ENCODE data around the gene SIRT4.

SIRT4 gene

GRCh38 chr12:120278137-120279069, 23.7 kb upstream of the SIRT4 start:
- no peak for DNase-seq (ENCODE audit: low spot score)

- DNase-seq (ENCODE audit: low spot score), result no peak
These were observed 18.8 kb upstream of the SIRT4 start for GRCh38 chr12:120283318-120283717.

- DNase-seq (ENCODE audit: low spot score), result no peak
These were observed 17.7 kb upstream of the SIRT4 start for GRCh38 chr12:120284381-120284780.

- DNase-seq (ENCODE audit: low spot score), result no peak
These were observed 15.2 kb upstream of the SIRT4 start for GRCh38 chr12:120286768-120287490.

GRCh38 chr12:120287491-120287890, 14.6 kb upstream of the SIRT4 start:
- no peak for DNase-seq (ENCODE audit: low spot score)

GRCh38 chr12:120290609-120291305, 11.4 kb upstream of the SIRT4 start:
- peak; percentile 15 for DNase-seq (ENCODE audit: low spot score)

GRCh38 chr12:120292411-120292660, 9.8 kb upstream of the SIRT4 start:
- DNase-seq (ENCODE audit: low spot score), result no peak

- peak; percentile 40 for DNase-seq (ENCODE audit: low spot score)
These were observed 9.2 kb upstream of the SIRT4 start, which contains the start of gene RNU4-1 for GRCh38 chr12:120292661-120293531. Gene RNU4-1 (minus strand): TSS chr12:120293237.

- peak; percentile 31 for DNase-seq (ENCODE audit: low spot score)
These were observed 12.1 kb downstream of the SIRT4 start for GRCh38 chr12:120314220-120314619.

GRCh38 chr12:120316798-120317223, 14.7 kb downstream of the SIRT4 start:
- no peak for DNase-seq (ENCODE audit: low spot score)

GRCh38 chr12:120317224-120318105, 15.3 kb downstream of the SIRT4 start:
- DNase-seq (ENCODE audit: low spot score), result peak; percentile 100

GRCh38 chr12:120321382-120322202, 19.5 kb downstream of the SIRT4 start:
- DNase-seq (ENCODE audit: low spot score), result no peak

- no peak for DNase-seq (ENCODE audit: low spot score)
These were observed 21.7 kb downstream of the SIRT4 start for GRCh38 chr12:120323772-120324171.

- no peak for DNase-seq (ENCODE audit: low spot score)
These were observed 22.8 kb downstream of the SIRT4 start for GRCh38 chr12:120324841-120325417.

- DNase-seq (ENCODE audit: low spot score), result no peak
These were observed 25.5 kb downstream of the SIRT4 start, which contains the start of gene PLA2G1B for GRCh38 chr12:120327593-120327992. Gene PLA2G1B (minus strand): TSS chr12:120327779. CDS start chr12:120327753, 26 bp downstream.

GRCh38 chr12:120328228-120328627, 26.1 kb downstream of the SIRT4 start:
- no peak for DNase-seq (ENCODE audit: low spot score)

GRCh38 chr12:120331390-120331789, 29.3 kb downstream of the SIRT4 start:
- no peak for DNase-seq (ENCODE audit: low spot score)

- DNase-seq (ENCODE audit: low spot score), result no peak
These were observed 29.9 kb downstream of the SIRT4 start for GRCh38 chr12:120332041-120332440.

- no peak for DNase-seq (ENCODE audit: low spot score)
These were observed 30.4 kb downstream of the SIRT4 start for GRCh38 chr12:120332523-120332922.

Measured in iPS-NIHi11 (cell line).